Measurements from ENCODE around the gene MTA1.

Gene MTA1

GRCh38 chr14:105411017-105411941, 8.3 kb upstream of the MTA1 start:
- no peak for DNase-seq

GRCh38 chr14:105411985-105412770, 7.4 kb upstream of the MTA1 start:
- no peak for DNase-seq

GRCh38 chr14:105412771-105413543, 6.7 kb upstream of the MTA1 start:
- no peak for DNase-seq

- no peak for DNase-seq
These were observed 6.1 kb upstream of the MTA1 start for GRCh38 chr14:105413544-105413886.

- DNase-seq: peak; percentile 33 to 48
These were observed 4.9 kb upstream of the MTA1 start for GRCh38 chr14:105414456-105415371.

- no peak for DNase-seq
These were observed 3.9 kb upstream of the MTA1 start for GRCh38 chr14:105415481-105416428.

- no peak for DNase-seq
These were observed 3.0 kb upstream of the MTA1 start for GRCh38 chr14:105416671-105417070.

- no peak for DNase-seq
These were observed 1.9 kb upstream of the MTA1 start for GRCh38 chr14:105417690-105418121.

GRCh38 chr14:105418269-105419194, 1.1 kb upstream of the MTA1 start:
- no peak for DNase-seq

- no peak for DNase-seq
These were observed 710 bp downstream of the MTA1 start for GRCh38 chr14:105420101-105420973.

- DNase-seq: no peak
These were observed 1.5 kb downstream of the MTA1 start for GRCh38 chr14:105420974-105421674.

GRCh38 chr14:105421723-105422615, 2.3 kb downstream of the MTA1 start:
- DNase-seq: no peak

GRCh38 chr14:105422695-105423487, 3.3 kb downstream of the MTA1 start:
- no peak for DNase-seq

- DNase-seq: no peak
These were observed 4.0 kb downstream of the MTA1 start for GRCh38 chr14:105423488-105424195.

- no peak for DNase-seq
These were observed 5.2 kb downstream of the MTA1 start for GRCh38 chr14:105424861-105425260.

Data from AML-193 (cell line).